Mesenchymal stem cell (in vitro differentiated cells and primary cell): ENCODE results near the gene PARD3.

Source experiments
- DNase-seq: peaks from one replicate; pipeline ENCODE4 v3.0.0-alpha.2; 2013
- H2AFZ ChIP-seq: one replicate; pipeline ENCODE4 v1.6.1; 2013; ENCODE audit warnings: low read depth, mild to moderate bottlenecking, control low read depth, inconsistent platforms, low read length, moderate library complexity
- H2AK5ac ChIP-seq: 2 replicates; pipeline ENCODE4 v1.6.1; 2013; ENCODE audit warnings: low read length, moderate library complexity, mild to moderate bottlenecking, inconsistent platforms; ENCODE audit not compliant: severe bottlenecking
- H2BK120ac ChIP-seq: one replicate; pipeline ENCODE4 v1.6.1; 2013; ENCODE audit warnings: low read depth, mild to moderate bottlenecking, inconsistent platforms, low read length, moderate library complexity
- H2BK12ac ChIP-seq, 2 experiments: one replicate each; pipeline ENCODE4 v1.6.1; 2013; ENCODE audit warnings: inconsistent platforms in 2 of 2, low read length in 2 of 2, mild to moderate bottlenecking in 2 of 2, moderate library complexity in 2 of 2, control low read depth in 1 of 2
- H2BK15ac ChIP-seq: one replicate; pipeline ENCODE4 v1.6.1; 2013; ENCODE audit warnings: mild to moderate bottlenecking, low read depth, inconsistent platforms; ENCODE audit not compliant: poor library complexity, severe bottlenecking
- H2BK5ac ChIP-seq: 2 replicates; pipeline ENCODE4 v1.6.1; 2013; ENCODE audit warnings: low read depth, mild to moderate bottlenecking, low read length, control low read depth, inconsistent platforms; ENCODE audit not compliant: poor library complexity, severe bottlenecking
- H3K14ac ChIP-seq, 2 experiments: one replicate each; pipeline ENCODE4 v1.6.1; 2013; ENCODE audit warnings: inconsistent platforms in 2 of 2, low read length in 2 of 2, control low read depth in 1 of 2, mild to moderate bottlenecking in 1 of 2, moderate library complexity in 1 of 2
- H3K18ac ChIP-seq, 2 experiments: one replicate each; pipeline ENCODE4 v1.6.1; 2013; ENCODE audit warnings: inconsistent platforms in 2 of 2, low read length in 2 of 2, control low read depth in 1 of 2, low read depth in 1 of 2, mild to moderate bottlenecking in 1 of 2
- H3K23ac ChIP-seq, 2 experiments: one replicate each; pipeline ENCODE4 v1.6.1; 2013; ENCODE audit warnings: inconsistent platforms in 2 of 2, low read length in 2 of 2, mild to moderate bottlenecking in 2 of 2, moderate library complexity in 2 of 2, control low read depth in 1 of 2
- H3K27ac ChIP-seq: 2 replicates; pipeline ENCODE4 v1.5.1; 2013; ENCODE audit warnings: mild to moderate bottlenecking, moderate library complexity, low read length, control low read depth, inconsistent platforms; ENCODE audit not compliant: poor library complexity, severe bottlenecking
- H3K27me3 ChIP-seq, 2 experiments: 2 replicates each; pipeline versions ENCODE4 v1.6.1 to v1.7.0; 2013; ENCODE audit warnings: low read length in 2 of 2, mild to moderate bottlenecking in 2 of 2, moderate library complexity in 2 of 2, control low read depth in 1 of 2, inconsistent platforms in 1 of 2; ENCODE audit not compliant: control insufficient read depth in 1 of 2, insufficient read depth in 1 of 2
- H3K36me3 ChIP-seq, 2 experiments: 2 replicates each; pipeline versions ENCODE4 v1.6.1 to v1.7.0; 2013; ENCODE audit warnings: low read length in 2 of 2, control low read depth in 1 of 2, inconsistent platforms in 1 of 2, low read depth in 1 of 2, mild to moderate bottlenecking in 1 of 2; ENCODE audit not compliant: insufficient read depth in 2 of 2, control insufficient read depth in 1 of 2
- H3K4ac ChIP-seq, 2 experiments: one replicate each; pipeline ENCODE4 v1.6.1; 2013; ENCODE audit warnings: inconsistent platforms in 2 of 2, low read length in 2 of 2, mild to moderate bottlenecking in 2 of 2, moderate library complexity in 2 of 2, control low read depth in 1 of 2, low read depth in 1 of 2
- H3K4me1 ChIP-seq: 2 replicates; pipeline ENCODE4 v1.6.1; 2013; ENCODE audit warnings: low read depth, low read length, control low read depth; ENCODE audit not compliant: control insufficient read depth, insufficient read depth
- H3K4me2 ChIP-seq: 2 replicates; pipeline ENCODE4 v1.6.1; 2013; ENCODE audit warnings: low read length, mild to moderate bottlenecking, inconsistent platforms; ENCODE audit not compliant: poor library complexity, severe bottlenecking
- H3K4me3 ChIP-seq, 2 experiments: 2 replicates each; pipeline versions ENCODE4 v1.5.1 to v1.7.0; 2013; ENCODE audit warnings: low read length in 2 of 2, mild to moderate bottlenecking in 2 of 2, control low read depth in 1 of 2, low read depth in 1 of 2; ENCODE audit not compliant: insufficient read depth in 1 of 2
- H3K79me1 ChIP-seq: replicated peaks from 2 replicates; pipeline ENCODE4 v1.6.1; 2013; ENCODE audit warnings: mild to moderate bottlenecking, control low read depth, low read length, inconsistent platforms; ENCODE audit not compliant: poor library complexity, severe bottlenecking
- H3K9ac ChIP-seq: 2 replicates; pipeline ENCODE4 v1.7.0; 2013; ENCODE audit warnings: mild to moderate bottlenecking, low read length, moderate library complexity
- H3K9me3 ChIP-seq: 2 replicates; pipeline ENCODE4 v1.7.0; 2013; ENCODE audit warnings: mild to moderate bottlenecking, low read length; ENCODE audit not compliant: control insufficient read depth
- H4K8ac ChIP-seq: one replicate; pipeline ENCODE4 v1.6.1; 2013; ENCODE audit warnings: inconsistent platforms, mild to moderate bottlenecking, low read length, moderate library complexity
- H4K91ac ChIP-seq: one replicate; pipeline ENCODE4 v1.6.1; 2013; ENCODE audit warnings: mild to moderate bottlenecking, low read length, inconsistent platforms
- WGBS: methylation state at CpG from one replicate; pipeline ENCODE4 v1.1.7; 2013; ENCODE audit warnings: mixed read lengths; 5-methylcytosine and 5-hydroxymethylcytosine counted together

The PARD3 gene

GRCh38 chr10:34339816-34340553, 475.1 kb downstream of the PARD3 start:
- no peak overlapping the region for H2BK120ac ChIP-seq
- H3K9ac ChIP-seq = peak overlapping the region; percentile 7
- no peak overlapping the region for H3K27ac ChIP-seq
- H3K36me3 ChIP-seq = peaks cover 2 to 4% of the 10 kb centered on the region in 2 experiments
- no peak overlapping the region for H2AFZ ChIP-seq
- H3K18ac ChIP-seq = no peak overlapping the region
- no peak overlapping the region for H2BK15ac ChIP-seq
- no peak overlapping the region for H2BK12ac ChIP-seq
- H4K8ac ChIP-seq = no peak overlapping the region
- peaks cover 3% of the 10 kb centered on the region for H3K4me1 ChIP-seq
- no peak overlapping the region for H3K4me3 ChIP-seq
- no peak overlapping the region for H3K4me2 ChIP-seq
- no peak overlapping the region for H4K91ac ChIP-seq
- no peak overlapping the region for H2AK5ac ChIP-seq
- no peak overlapping the region for H2BK5ac ChIP-seq
- no peak overlapping the region for H3K14ac ChIP-seq
- WGBS = 96% methylated on average over 2 of the region's 2 CpGs
- H3K79me1 ChIP-seq = peaks cover 13% of the 10 kb centered on the region
- H3K4ac ChIP-seq = no peak overlapping the region
- H3K23ac ChIP-seq = no peak overlapping the region
- no peaks in the 10 kb centered on the region for H3K27me3 ChIP-seq
- H3K9me3 ChIP-seq = no peaks in the 10 kb centered on the region
- DNase-seq = no peak

GRCh38 chr10:34337917-34338316, 477.2 kb downstream of the PARD3 start:
- no peak overlapping the region for H2BK5ac ChIP-seq
- H2AFZ ChIP-seq = no peak overlapping the region
- WGBS = 75% methylated on average over 2 of the region's 3 CpGs

DNA sequence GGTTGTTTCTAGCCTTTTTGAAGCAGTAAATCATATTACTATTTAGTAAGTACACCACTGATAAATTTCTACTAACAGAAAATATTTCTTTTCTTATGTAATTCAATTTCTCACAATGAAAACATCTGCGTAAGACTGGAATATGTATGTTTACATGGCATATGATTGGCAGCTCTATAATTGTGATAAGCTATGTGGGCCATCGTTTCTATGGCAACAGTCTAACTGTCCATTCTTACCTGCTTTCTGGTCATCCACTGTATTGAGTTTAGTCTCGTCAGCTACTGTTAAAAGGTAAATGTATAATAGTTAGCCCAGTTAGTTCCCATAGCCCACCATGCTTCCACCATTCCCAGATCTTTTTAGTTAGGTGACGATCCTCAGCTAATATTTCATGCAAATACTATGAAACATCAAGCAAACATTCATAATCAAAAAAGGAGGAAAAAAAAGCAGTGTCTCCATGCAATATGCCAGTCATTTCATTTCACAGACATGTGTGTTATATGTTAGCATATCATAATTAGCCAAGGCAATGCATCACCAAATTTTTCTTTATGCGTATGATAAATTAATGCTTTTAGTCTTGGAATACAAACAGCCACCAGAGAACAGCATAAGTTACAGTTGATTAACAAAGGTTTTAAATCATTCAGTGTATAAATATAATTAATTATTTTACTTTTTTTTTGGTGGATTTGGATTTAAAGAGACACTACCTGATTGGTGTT, 479.0 kb downstream of the PARD3 start:
- no peaks in the 10 kb centered on the region for H3K27me3 ChIP-seq
- H3K4ac ChIP-seq = no peak overlapping the region
- H3K23ac ChIP-seq = no peak overlapping the region
- peaks cover 11% of the 10 kb centered on the region for H3K79me1 ChIP-seq
- no peak overlapping the region for H2BK12ac ChIP-seq
- H4K8ac ChIP-seq = no peak overlapping the region
- no peak overlapping the region for H3K9ac ChIP-seq
- H3K9me3 ChIP-seq = no peaks in the 10 kb centered on the region
- H3K27ac ChIP-seq = no peak overlapping the region
- no peak overlapping the region for H2AFZ ChIP-seq
- DNase-seq = no peak
- no peak overlapping the region for H2BK5ac ChIP-seq
- no peak overlapping the region for H3K18ac ChIP-seq
- no peak overlapping the region for H3K4me3 ChIP-seq
- H3K4me2 ChIP-seq = no peak overlapping the region
- H3K36me3 ChIP-seq = peaks cover under 1 to 4% of the 10 kb centered on the region in 2 experiments
- 92% methylated on average over 2 of the region's 5 CpGs for WGBS
- no peak overlapping the region for H3K14ac ChIP-seq
- H2AK5ac ChIP-seq = no peak overlapping the region
- H2BK15ac ChIP-seq = no peak overlapping the region
- H4K91ac ChIP-seq = no peak overlapping the region
- no peak overlapping the region for H2BK120ac ChIP-seq
- no peaks in the 10 kb centered on the region for H3K4me1 ChIP-seq

More at GRCh38 chr10:34337917-34338316, 477.2 kb downstream of the PARD3 start:
- Histone ChIP-seq H2BK120ac (no peak overlapping the region), H2AK5ac (no peak overlapping the region), H3K23ac (no peak overlapping the region), H3K4me2 (no peak overlapping the region), H3K4me3 (no peak overlapping the region), H3K9ac (no peak overlapping the region), H3K4ac (no peak overlapping the region), H4K91ac (no peak overlapping the region), H3K14ac (no peak overlapping the region), H3K4me1 (no peaks in the 10 kb centered on the region), H3K9me3 (no peaks in the 10 kb centered on the region), H3K27me3 (no peaks in the 10 kb centered on the region), H4K8ac (no peak overlapping the region), H3K18ac (no peak overlapping the region), H3K79me1 (peaks cover 11% of the 10 kb centered on the region), H2BK15ac (no peak overlapping the region), H3K36me3 (peaks cover 2 to 4% of the 10 kb centered on the region in 2 experiments), H3K27ac (no peak overlapping the region), H2BK12ac (no peak overlapping the region)
- no peak for DNase-seq

- Histone ChIP-seq H3K9ac (no peak overlapping the region), H2AK5ac (no peak overlapping the region), H3K14ac (no peak overlapping the region), H3K23ac (no peak overlapping the region), H2BK15ac (no peak overlapping the region), H3K4me3 (no peak overlapping the region), H3K4me2 (no peak overlapping the region), H2BK5ac (no peak overlapping the region), H2BK12ac (no peak overlapping the region), H2AFZ (no peak overlapping the region), H3K36me3 (peaks cover 3 to 10% of the 10 kb centered on the region in 2 experiments), H3K79me1 (peaks cover 13% of the 10 kb centered on the region), H3K4me1 (no peaks in the 10 kb centered on the region), H3K27ac (no peak overlapping the region), H2BK120ac (no peak overlapping the region), H3K18ac (no peak overlapping the region), H3K27me3 (no peaks in the 10 kb centered on the region), H4K91ac (no peak overlapping the region), H4K8ac (no peak overlapping the region), H3K4ac (no peak overlapping the region), H3K9me3 (no peaks in the 10 kb centered on the region)
- DNase-seq = no peak
- 80% methylated on average over 1 of the region's 4 CpGs for WGBS
These were observed 480.2 kb downstream of the PARD3 start for GRCh38 chr10:34334908-34335307.
